GM04503 (cell line): ENCODE data around the gene TBC1D3E.
"Not testable (repeated sequence)": the region's sequence is repeated elsewhere in the genome, so short reads cannot be mapped to it uniquely, and the experiment has no call there.

Experiments used
- DNase-seq: peaks from one replicate; pipeline ENCODE4 v3.0.0-alpha.2; 2012; ENCODE audit warnings: low read depth

TBC1D3E gene

GRCh38 chr17:38127651-38128050, at the start of gene TBC1D3E:
TBC1D3E (plus strand) TSS chr17:38127951; CDS start chr17:38129496, 1,545 bp downstream.
- not testable (repeated sequence) for DNase-seq

- DNase-seq, result not testable (repeated sequence)
These were observed 40.4 kb upstream of the TBC1D3E start for GRCh38 chr17:38087344-38087743.

DNA sequence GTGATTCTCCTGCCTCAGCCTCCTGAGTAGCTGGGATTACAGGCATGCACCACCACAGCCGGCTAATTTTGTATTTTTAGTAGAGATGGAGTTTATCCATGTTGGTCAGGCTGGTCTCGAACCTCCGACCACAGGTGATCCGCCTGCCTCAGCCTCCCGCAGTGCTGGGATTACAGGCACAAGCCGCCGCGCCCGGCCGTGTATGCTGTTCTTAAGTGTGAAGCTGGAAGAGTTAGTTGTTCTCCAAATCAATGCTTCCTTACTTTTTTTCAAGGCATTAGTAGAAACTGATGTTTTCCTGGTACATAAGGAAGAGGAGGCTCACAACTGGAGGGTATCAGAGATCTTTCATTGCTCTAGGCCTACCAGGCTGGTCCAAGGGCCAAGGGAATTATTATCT, 39.6 kb upstream of the TBC1D3E start:
- DNase-seq, result not testable (repeated sequence)

DNA sequence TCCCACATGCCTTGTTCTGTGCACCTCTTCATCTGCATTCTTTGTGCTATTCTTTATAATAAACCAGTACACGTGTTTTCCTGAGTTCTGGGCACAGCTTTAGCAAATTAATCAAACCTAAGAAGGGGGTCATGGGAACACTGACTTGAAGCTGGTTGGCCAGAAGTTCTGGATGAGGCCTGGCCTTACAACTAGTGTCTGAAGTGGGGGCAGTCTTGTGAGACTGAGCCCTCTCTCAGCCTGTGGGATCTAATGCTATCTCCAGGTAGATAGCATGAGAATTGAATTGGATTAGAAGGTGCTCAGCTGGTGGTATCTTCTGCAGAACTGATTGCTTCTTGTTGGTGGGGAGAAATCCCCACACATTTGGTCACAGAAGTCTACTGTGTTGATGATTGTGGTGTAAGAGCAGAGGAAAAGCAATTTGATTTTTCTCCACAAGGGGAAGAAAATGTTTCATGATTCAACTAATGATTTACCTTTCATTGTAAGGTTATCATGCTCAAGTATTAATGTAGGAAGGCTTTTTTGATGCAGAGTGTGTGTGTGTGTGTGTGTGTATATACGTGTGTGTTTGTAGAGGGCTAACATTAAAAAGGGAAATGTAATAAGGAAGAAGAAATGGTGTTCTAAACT, 33.6 kb upstream of the TBC1D3E start:
- DNase-seq, result not testable (repeated sequence)

GRCh38 chr17:38099262-38099661, 28.5 kb upstream of the TBC1D3E start:
- not testable (repeated sequence) for DNase-seq

DNA sequence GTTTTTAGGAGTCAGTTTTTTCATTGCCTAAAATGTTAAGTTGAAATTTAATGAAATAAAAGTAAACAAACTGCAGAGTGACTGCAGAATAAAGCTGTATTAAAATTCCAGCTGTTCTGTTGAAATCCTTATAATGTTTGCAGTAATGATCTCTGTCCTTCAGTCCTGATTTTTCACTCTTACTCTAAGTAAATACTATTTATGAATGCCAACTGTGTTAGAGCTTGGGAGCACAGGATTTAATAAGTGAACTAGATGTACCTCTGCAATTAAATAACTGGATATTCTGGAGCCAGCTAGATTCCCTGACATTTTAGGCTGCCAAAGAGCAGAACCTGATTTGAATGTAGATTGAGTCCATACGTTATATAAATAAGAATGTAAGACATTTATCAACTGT, 7.9 kb upstream of the TBC1D3E start:
- DNase-seq, result not testable (repeated sequence)

DNA sequence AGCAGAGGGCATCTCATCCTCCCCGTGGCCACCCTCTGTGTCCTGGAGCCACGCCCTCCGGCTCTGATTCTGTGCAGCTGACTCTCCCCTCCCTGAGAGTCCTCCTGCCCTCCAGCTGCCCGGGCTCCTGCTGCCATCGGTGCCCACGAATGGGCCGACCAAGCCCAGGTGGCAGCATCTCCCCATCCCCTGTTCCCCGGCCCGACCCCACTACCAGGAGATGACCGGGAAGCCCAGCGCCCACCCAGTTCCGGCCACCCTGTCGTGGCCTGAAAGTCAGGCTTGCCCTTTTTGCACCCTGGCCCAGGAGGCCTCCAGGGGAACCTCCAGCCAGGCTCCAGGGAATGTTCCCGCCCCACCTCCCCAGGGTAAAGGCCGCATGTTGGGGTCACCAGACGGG, 7.1 kb downstream of the TBC1D3E start:
- not testable (repeated sequence) for DNase-seq
